ENCODE results near the gene CGB2. TPM values are rescaled to one million over a fixed set of nuclear protein-coding genes. Genes with fewer than 3 reads are reported as not detected.
"Not testable (repeated sequence)": the region's sequence is repeated elsewhere in the genome, so short reads cannot be mapped to it uniquely, and the experiment has no call there.

The CGB2 gene
- total RNA-seq, 1 donor from 2014 or later: not detected

- DNase-seq: no peak
Observed at GRCh38 chr19:49011194-49011593, 20.5 kb upstream of the CGB2 start.

- DNase-seq: no peak
Observed at GRCh38 chr19:49014123-49014869, 17.4 kb upstream of the CGB2 start.

GRCh38 chr19:49014870-49015255, 16.8 kb upstream of the CGB2 start:
- no peak for DNase-seq

- no peak for DNase-seq
Observed at GRCh38 chr19:49016067-49016839, 15.4 kb upstream of the CGB2 start.

GRCh38 chr19:49017041-49017665, 14.5 kb upstream of the CGB2 start, which contains the start of gene LHB:
TSS of gene LHB (minus strand) at chr19:49017091. CDS start at chr19:49017081, 10 bp downstream.
- DNase-seq: no peak

- DNase-seq: peak; percentile 72
Observed at GRCh38 chr19:49017666-49018351, 13.9 kb upstream of the CGB2 start.

GRCh38 chr19:49018388-49019241, 13.1 kb upstream of the CGB2 start:
- peak; percentile 19 for DNase-seq

- DNase-seq: peak; percentile 60
Observed at GRCh38 chr19:49019242-49019932, 12.3 kb upstream of the CGB2 start.

- DNase-seq: no peak
Observed at GRCh38 chr19:49020342-49020741, 11.3 kb upstream of the CGB2 start.

GRCh38 chr19:49020931-49021895, 10.5 kb upstream of the CGB2 start:
- no peak for DNase-seq

- DNase-seq: no peak
Observed at GRCh38 chr19:49022116-49022515, 9.6 kb upstream of the CGB2 start.

GRCh38 chr19:49024233-49024632, 7.5 kb upstream of the CGB2 start, which contains the start of gene CGB3:
TSS of gene CGB3 (minus strand) at chr19:49024333. CDS start at chr19:49023971, 362 bp downstream.
- DNase-seq: not testable (repeated sequence)

GRCh38 chr19:49025088-49025487, 6.6 kb upstream of the CGB2 start:
- not testable (repeated sequence) for DNase-seq

GRCh38 chr19:49025599-49025998, 6.1 kb upstream of the CGB2 start:
- DNase-seq: not testable (repeated sequence)

- not testable (repeated sequence) for DNase-seq
Observed at GRCh38 chr19:49028686-49029085, 3.0 kb upstream of the CGB2 start.

GRCh38 chr19:49029749-49030148, 1.9 kb upstream of the CGB2 start:
- DNase-seq: not testable (repeated sequence)

GRCh38 chr19:49030323-49030722, 1.4 kb upstream of the CGB2 start:
- DNase-seq: not testable (repeated sequence)

GRCh38 chr19:49036815-49037214, 5.1 kb downstream of the CGB2 start, which contains the start of gene CGB1:
TSS of gene CGB1 (minus strand) at chr19:49036895. CDS start at chr19:49036711, 184 bp downstream.
- not testable (repeated sequence) for DNase-seq

- DNase-seq: not testable (repeated sequence)
Observed at GRCh38 chr19:49038111-49038510, 6.4 kb downstream of the CGB2 start.
